Naive thymus-derived CD8-positive, alpha-beta T cell (primary cell): ENCODE measurements around the gene NMT2. TPM values are rescaled to one million over a fixed set of nuclear protein-coding genes. Genes with fewer than 3 reads are reported as not detected.
A peak's percentile ranks its signal among the peaks of the same experiment; 100 is the strongest.

Experiments
- ATAC-seq, 2 donors: fragments of 150-1000 bp; cut with Tn5 transposase in 1 of 2; sonication (Bioruptor Pico), chemical (Tn5 transposase) in 1 of 2; 1 replicate in 1 of 2; 2 replicates in 1 of 2; pipeline ENCODE4 v1.10.0; 2021; ENCODE audit warnings: mild to moderate bottlenecking in 2 of 2, moderate library complexity in 2 of 2
- POLR2A ChIA-PET: fragments of 350-600 bp; sonication (Branson Sonifier 250); formaldehyde crosslinking; loops from one replicate; lab custom pipeline; 2021; ENCODE audit warnings: antibody characterized with exemption; lab: Charles Lee
- DNase-seq, 10 donors: peaks; one replicate each; pipeline versions ENCODE4 v3.0.0 to v3.0.0-alpha.2; 2020 to 2022
- H3K27ac Mint-ChIP-seq, 10 donors: one replicate each; pipeline ENCODE4 v1.8.0; 2020 to 2022; ENCODE audit warnings: mild to moderate bottlenecking in 10 of 10, mixed read lengths in 10 of 10, moderate library complexity in 4 of 10, inconsistent platforms in 1 of 10
- H3K27me3 Mint-ChIP-seq, 5 donors: one replicate each; pipeline ENCODE4 v1.8.0; 2021 to 2022; ENCODE audit warnings: mixed read lengths in 5 of 5
- H3K36me3 Mint-ChIP-seq, 3 donors: one replicate each; pipeline ENCODE4 v1.8.0; 2020 to 2022; ENCODE audit warnings: mixed read lengths in 3 of 3, mild to moderate bottlenecking in 2 of 3, inconsistent platforms in 1 of 3
- H3K4me1 Mint-ChIP-seq, 4 donors: one replicate each; pipeline ENCODE4 v1.8.0; 2021 to 2022; ENCODE audit warnings: mixed read lengths in 4 of 4
- H3K4me3 Mint-ChIP-seq, 10 donors: one replicate each; pipeline ENCODE4 v1.8.0; 2020 to 2022; ENCODE audit warnings: mild to moderate bottlenecking in 10 of 10, mixed read lengths in 10 of 10, moderate library complexity in 6 of 10, inconsistent platforms in 1 of 10
- H3K9me3 Mint-ChIP-seq, 9 donors: one replicate each; pipeline ENCODE4 v1.8.0; 2020 to 2022; ENCODE audit warnings: mixed read lengths in 9 of 9, mild to moderate bottlenecking in 3 of 9, inconsistent platforms in 1 of 9, moderate library complexity in 1 of 9
- polyA plus RNA-seq, 3 donors: library from polyadenylated mRNA; unstranded; fragments of 300-500 nt; fragmentation: Illumina TruSeq; gene quantifications; one replicate each; pipeline ENCODE4 v1.2.3, GENCODE V29; 2021
- total RNA-seq, 8 experiments: library from RNA in 2 of 8; stranded (reverse) in 2 of 8; gene quantifications; one replicate each; pipeline ENCODE4 v1.2.3 and lab custom pipeline; 2021 to 2026

NMT2 gene
- total and polyA plus RNA-seq, 5 experiments from 2014 or later, result 31.7 to 86.4 (median 40.4) TPM

- DNase-seq (no peak), ATAC-seq (no peak)
- POLR2A ChIA-PET, result interaction anchor here (0.9 to 2.1 kb wide), 2 partner anchors 8 to 11 kb away, joined by 3 to 12 read pairs; partner anchors contain the start of gene NMT2
- peaks cover 12 to 33% (median 20%) of the 10 kb centered on the region in 4 donors for H3K4me1 Mint-ChIP-seq
- peak overlapping the region in 4 of 10 donors; percentile 18 to 76 (median 62) for H3K27ac Mint-ChIP-seq
- H3K4me3 Mint-ChIP-seq, result no peak overlapping the region
- peaks cover 0 to 7% (median 0%) of the 10 kb centered on the region in 9 donors for H3K9me3 Mint-ChIP-seq
- no peaks in the 10 kb centered on the region for H3K36me3 Mint-ChIP-seq
- no peaks in the 10 kb centered on the region for H3K27me3 Mint-ChIP-seq
Observed at GRCh38 chr10:15180736-15181135, 12.2 kb upstream of the NMT2 start.

GRCh38 chr10:15176269-15176668 is 7.8 kb upstream of the NMT2 start:
- Mint-ChIP-seq H3K4me1 (peaks cover 13 to 32% (median 26%) of the 10 kb centered on the region in 4 donors), H3K36me3 (no peaks in the 10 kb centered on the region), H3K27me3 (no peaks in the 10 kb centered on the region), H3K27ac (no peak overlapping the region), H3K4me3 (no peak overlapping the region), H3K9me3 (peaks cover 0 to 2% (median 0%) of the 10 kb centered on the region in 9 donors)
- DNase-seq (no peak), ATAC-seq (no peak)
- POLR2A ChIA-PET, result interaction anchor here (0.6 kb wide), 1 partner anchor 29 kb away, joined by 3 read pairs; no protein-coding TSS in a partner anchor

- H3K36me3 Mint-ChIP-seq, result no peaks in the 10 kb centered on the region
- no peak overlapping the region for H3K4me3 Mint-ChIP-seq
- ATAC-seq, result no peak
- H3K9me3 Mint-ChIP-seq, result peaks cover 0 to 1% (median 0%) of the 10 kb centered on the region in 9 donors
- POLR2A ChIA-PET, result no interaction called here
- peaks cover 17 to 33% (median 29%) of the 10 kb centered on the region in 4 donors for H3K4me1 Mint-ChIP-seq
- no peak for DNase-seq
- no peaks in the 10 kb centered on the region for H3K27me3 Mint-ChIP-seq
- no peak overlapping the region for H3K27ac Mint-ChIP-seq
Observed at GRCh38 chr10:15175587-15175986, 7.1 kb upstream of the NMT2 start.

GRCh38 chr10:15172306-15172840 is 3.9 kb upstream of the NMT2 start:
- H3K4me1 Mint-ChIP-seq, result peaks cover 24 to 50% (median 45%) of the 10 kb centered on the region in 4 donors
- no peaks in the 10 kb centered on the region for H3K9me3 Mint-ChIP-seq
- no peak for ATAC-seq
- no peaks in the 10 kb centered on the region for H3K27me3 Mint-ChIP-seq
- H3K36me3 Mint-ChIP-seq, result no peaks in the 10 kb centered on the region
- peak overlapping the region in 4 of 10 donors; percentile 8 to 40 (median 24) for H3K4me3 Mint-ChIP-seq
- H3K27ac Mint-ChIP-seq, result peak overlapping the region; percentile 24 to 87 (median 76)
- POLR2A ChIA-PET, result interaction anchor here (1.0 to 8.7 kb wide), 6 partner anchors 9 to 36 kb away, joined by 3 to 181 read pairs (median 5); no protein-coding TSS in a partner anchor
- DNase-seq, result no peak

- Mint-ChIP-seq H3K36me3 (no peaks in the 10 kb centered on the region), H3K27me3 (no peaks in the 10 kb centered on the region), H3K4me1 (peaks cover 29 to 71% (median 62%) of the 10 kb centered on the region in 4 donors), H3K9me3 (no peaks in the 10 kb centered on the region), H3K27ac (peak overlapping the region; percentile 70 to 97 (median 94)), H3K4me3 (peak overlapping the region; percentile 76 to 97 (median 88))
- POLR2A ChIA-PET, result interaction anchor here (0.7 to 8.7 kb wide), 16 partner anchors 9 to 1381 kb away, joined by 3 to 181 read pairs (median 6); partner anchors contain the start of gene RPP38
- peak; percentile 20 to 82 (median 60) for DNase-seq
- ATAC-seq, result peak; percentile 34 to 41
Observed at GRCh38 chr10:15169555-15170401, 1.3 kb upstream of the NMT2 start.

GRCh38 chr10:15168786-15169554 is 477 bp upstream of the NMT2 start:
- no peaks in the 10 kb centered on the region for H3K27me3 Mint-ChIP-seq
- H3K4me3 Mint-ChIP-seq, result peak overlapping the region; percentile 76 to 97 (median 88)
- H3K27ac Mint-ChIP-seq, result peak overlapping the region; percentile 70 to 97 (median 94)
- H3K9me3 Mint-ChIP-seq, result no peaks in the 10 kb centered on the region
- DNase-seq (peak; percentile 85 to 99 (median 94)), ATAC-seq (peak; percentile 49 to 69)
- peaks cover 31 to 71% (median 61%) of the 10 kb centered on the region in 4 donors for H3K4me1 Mint-ChIP-seq
- no peaks in the 10 kb centered on the region for H3K36me3 Mint-ChIP-seq
- POLR2A ChIA-PET, result interaction anchor here (0.7 to 8.7 kb wide), 23 partner anchors 9 to 1380 kb away, joined by 3 to 181 read pairs (median 5); partner anchors contain the start of genes FAM171A1, MEIG1 and RPP38

- Mint-ChIP-seq H3K27ac (peak overlapping the region; percentile 69 to 93 (median 84)), H3K4me1 (peaks cover 28 to 75% (median 65%) of the 10 kb centered on the region in 4 donors), H3K36me3 (peaks cover 0 to 9% (median 3%) of the 10 kb centered on the region in 3 donors), H3K4me3 (peak overlapping the region; percentile 85 to 99 (median 94)), H3K27me3 (no peaks in the 10 kb centered on the region), H3K9me3 (no peaks in the 10 kb centered on the region)
- DNase-seq, result peak in 9 of 10 donors; percentile 25 to 69 (median 48)
- peak; percentile 29 to 34 for ATAC-seq
- POLR2A ChIA-PET, result interaction anchor here (0.9 to 8.7 kb wide), 11 partner anchors 10 to 69 kb away, joined by 3 to 181 read pairs (median 5); no protein-coding TSS in a partner anchor
Observed at GRCh38 chr10:15167411-15168290, 842 bp downstream of the NMT2 start.

GRCh38 chr10:15166325-15166724 is 2.2 kb downstream of the NMT2 start:
- Mint-ChIP-seq H3K4me1 (peaks cover 28 to 79% (median 64%) of the 10 kb centered on the region in 4 donors), H3K4me3 (peak overlapping the region; percentile 85 to 99 (median 92))

GRCh38 chr10:15163253-15163828 is 5.2 kb downstream of the NMT2 start:
- POLR2A ChIA-PET, result interaction anchor here (0.9 kb wide), 1 partner anchor 206 kb away, joined by 7 read pairs; no protein-coding TSS in a partner anchor
- Mint-ChIP-seq H3K4me1 (peaks cover 27 to 78% (median 61%) of the 10 kb centered on the region in 4 donors), H3K27ac (peak overlapping the region in 2 of 10 donors; percentile 56 to 61), H3K4me3 (peak overlapping the region in 6 of 10 donors; percentile 6 to 29 (median 12)), H3K9me3 (no peaks in the 10 kb centered on the region), H3K36me3 (peaks cover 0 to 14% (median 3%) of the 10 kb centered on the region in 3 donors), H3K27me3 (no peaks in the 10 kb centered on the region)
- DNase-seq (no peak), ATAC-seq (no peak)

More at GRCh38 chr10:15166325-15166724, 2.2 kb downstream of the NMT2 start:
- Mint-ChIP-seq H3K27me3 (no peaks in the 10 kb centered on the region), H3K27ac (peak overlapping the region in 6 of 10 donors; percentile 33 to 90 (median 58)), H3K9me3 (no peaks in the 10 kb centered on the region), H3K36me3 (peaks cover 0 to 9% (median 3%) of the 10 kb centered on the region in 3 donors)
- POLR2A ChIA-PET, result interaction anchor here (0.8 to 8.7 kb wide), 5 partner anchors 17 to 42 kb away, joined by 3 to 181 read pairs (median 5); no protein-coding TSS in a partner anchor
- DNase-seq (no peak), ATAC-seq (no peak)

GRCh38 chr10:15158972-15159371 is 9.5 kb downstream of the NMT2 start:
- POLR2A ChIA-PET, result no interaction called here
- Mint-ChIP-seq H3K9me3 (no peaks in the 10 kb centered on the region), H3K27ac (peak overlapping the region in 3 of 10 donors; percentile 18 to 40 (median 29))

More at GRCh38 chr10:15158972-15159371, 9.5 kb downstream of the NMT2 start:
- DNase-seq (no peak), ATAC-seq (no peak)
- Mint-ChIP-seq H3K4me3 (no peak overlapping the region), H3K27me3 (no peaks in the 10 kb centered on the region), H3K36me3 (peaks cover 0 to 31% (median 16%) of the 10 kb centered on the region in 3 donors), H3K4me1 (peaks cover 22 to 76% (median 56%) of the 10 kb centered on the region in 4 donors)
